D721Med (cell line): ENCODE measurements around the gene TMEM187.
A peak's percentile ranks its signal among the peaks of the same experiment; 100 is the strongest.

Experiments
- DNase-seq: peaks from one replicate; pipeline ENCODE4 v3.0.0; 2011; ENCODE audit warnings: low spot score; ENCODE audit not compliant: insufficient read length
- FAIRE-seq: peaks from 2 replicates; lab custom pipeline; 2011; peaks lifted over from hg19 to GRCh38; lab: Jason Lieb, UNC
- TF ChIP-seq, protein P1 (sequence below): IDR thresholded peaks from 2 replicates; pipeline ENCODE4 v1.5.1; 2012; ENCODE audit warnings: mild to moderate bottlenecking, control low read depth; ENCODE audit not compliant: insufficient read depth; ENCODE audit errors: missing control alignments

Gene TMEM187

DNA sequence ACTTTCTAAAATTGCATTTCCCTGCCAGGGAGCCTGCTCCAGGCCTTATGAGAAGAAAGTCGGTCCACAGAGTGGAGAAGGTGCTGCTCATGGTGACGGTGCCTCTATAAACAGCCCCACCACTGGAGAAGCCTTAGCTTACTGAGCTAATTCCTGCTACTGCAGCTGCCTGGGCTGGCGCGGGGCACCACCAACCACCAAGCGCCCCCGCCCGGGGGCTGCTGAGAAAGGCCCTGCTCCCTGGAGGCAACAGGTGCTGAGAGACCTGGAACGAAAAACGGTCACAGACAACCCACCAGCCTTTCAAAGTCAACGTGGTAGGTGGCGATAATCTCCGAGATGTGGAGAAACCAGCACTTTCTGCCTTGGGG, 3.8 kb upstream of the TMEM187 start:
- FAIRE-seq (no peak), DNase-seq (no peak)
- TF ChIP-seq, protein P1, sequence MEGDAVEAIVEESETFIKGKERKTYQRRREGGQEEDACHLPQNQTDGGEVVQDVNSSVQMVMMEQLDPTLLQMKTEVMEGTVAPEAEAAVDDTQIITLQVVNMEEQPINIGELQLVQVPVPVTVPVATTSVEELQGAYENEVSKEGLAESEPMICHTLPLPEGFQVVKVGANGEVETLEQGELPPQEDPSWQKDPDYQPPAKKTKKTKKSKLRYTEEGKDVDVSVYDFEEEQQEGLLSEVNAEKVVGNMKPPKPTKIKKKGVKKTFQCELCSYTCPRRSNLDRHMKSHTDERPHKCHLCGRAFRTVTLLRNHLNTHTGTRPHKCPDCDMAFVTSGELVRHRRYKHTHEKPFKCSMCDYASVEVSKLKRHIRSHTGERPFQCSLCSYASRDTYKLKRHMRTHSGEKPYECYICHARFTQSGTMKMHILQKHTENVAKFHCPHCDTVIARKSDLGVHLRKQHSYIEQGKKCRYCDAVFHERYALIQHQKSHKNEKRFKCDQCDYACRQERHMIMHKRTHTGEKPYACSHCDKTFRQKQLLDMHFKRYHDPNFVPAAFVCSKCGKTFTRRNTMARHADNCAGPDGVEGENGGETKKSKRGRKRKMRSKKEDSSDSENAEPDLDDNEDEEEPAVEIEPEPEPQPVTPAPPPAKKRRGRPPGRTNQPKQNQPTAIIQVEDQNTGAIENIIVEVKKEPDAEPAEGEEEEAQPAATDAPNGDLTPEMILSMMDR: peak; percentile 10

DNA sequence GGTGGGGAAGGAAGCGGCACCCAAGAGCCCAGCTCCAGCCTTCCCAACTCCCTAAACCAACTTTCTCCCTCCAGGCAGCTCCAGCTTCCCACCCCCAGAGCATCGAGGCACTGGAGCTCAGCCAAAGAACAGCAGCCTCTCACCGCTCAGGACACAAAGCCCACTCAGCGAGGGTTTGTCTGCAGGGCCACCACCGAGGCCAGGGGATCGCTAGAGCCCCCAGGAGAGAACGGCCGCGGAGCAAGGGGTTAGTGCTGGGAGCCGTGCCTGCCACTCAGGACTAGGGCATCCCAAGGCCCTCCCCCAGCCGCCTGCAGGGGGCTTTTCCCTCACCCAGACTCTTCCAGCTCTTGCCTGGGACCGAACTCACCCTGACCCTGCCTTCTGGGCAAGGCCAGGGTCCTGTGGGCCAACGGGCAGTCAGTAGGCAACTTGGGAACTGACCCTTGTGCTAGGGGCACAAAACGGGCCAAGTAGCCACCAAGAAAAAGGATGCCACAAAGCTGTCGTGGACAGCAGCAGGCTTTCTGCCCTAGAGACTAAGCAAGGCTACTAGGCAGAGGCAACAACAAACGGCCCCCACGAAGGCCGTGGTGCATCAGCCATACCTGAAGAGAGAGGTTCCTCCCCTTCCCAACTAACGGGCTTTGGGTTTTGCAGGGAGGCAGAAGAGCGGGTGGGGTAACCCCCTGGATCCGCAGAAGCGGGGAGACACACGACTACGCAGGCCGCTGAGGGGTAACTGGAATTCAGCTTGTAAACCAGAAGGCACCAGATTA, 3.2 kb upstream of the TMEM187 start:
- TF ChIP-seq, protein P1: no peak
- DNase-seq (no peak), FAIRE-seq (no peak)

DNA sequence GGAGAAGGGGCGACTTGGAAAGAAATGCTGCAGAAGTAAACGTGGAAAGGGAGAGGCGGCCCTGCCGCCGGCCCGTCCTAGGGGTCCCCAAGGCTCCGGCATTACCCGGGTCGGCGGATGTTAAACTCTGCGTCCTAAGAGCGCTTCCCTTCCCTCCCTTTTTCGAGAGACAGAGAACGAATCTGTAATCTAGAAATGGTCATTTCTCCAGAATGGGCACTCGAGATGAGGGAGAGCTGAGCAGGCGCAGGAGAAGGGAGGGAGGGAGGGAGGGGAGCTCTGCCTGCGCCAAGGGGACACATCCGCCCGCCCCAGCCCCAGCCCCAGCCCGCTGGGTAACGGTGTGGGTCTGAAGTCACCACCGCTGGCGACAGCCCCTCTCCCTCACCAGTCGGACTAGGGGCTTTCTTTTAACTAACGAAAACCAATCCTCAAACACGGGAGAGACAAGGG, 2.6 kb upstream of the TMEM187 start:
- no peak for DNase-seq
- no peak for FAIRE-seq
- TF ChIP-seq, protein P1: no peak

DNA sequence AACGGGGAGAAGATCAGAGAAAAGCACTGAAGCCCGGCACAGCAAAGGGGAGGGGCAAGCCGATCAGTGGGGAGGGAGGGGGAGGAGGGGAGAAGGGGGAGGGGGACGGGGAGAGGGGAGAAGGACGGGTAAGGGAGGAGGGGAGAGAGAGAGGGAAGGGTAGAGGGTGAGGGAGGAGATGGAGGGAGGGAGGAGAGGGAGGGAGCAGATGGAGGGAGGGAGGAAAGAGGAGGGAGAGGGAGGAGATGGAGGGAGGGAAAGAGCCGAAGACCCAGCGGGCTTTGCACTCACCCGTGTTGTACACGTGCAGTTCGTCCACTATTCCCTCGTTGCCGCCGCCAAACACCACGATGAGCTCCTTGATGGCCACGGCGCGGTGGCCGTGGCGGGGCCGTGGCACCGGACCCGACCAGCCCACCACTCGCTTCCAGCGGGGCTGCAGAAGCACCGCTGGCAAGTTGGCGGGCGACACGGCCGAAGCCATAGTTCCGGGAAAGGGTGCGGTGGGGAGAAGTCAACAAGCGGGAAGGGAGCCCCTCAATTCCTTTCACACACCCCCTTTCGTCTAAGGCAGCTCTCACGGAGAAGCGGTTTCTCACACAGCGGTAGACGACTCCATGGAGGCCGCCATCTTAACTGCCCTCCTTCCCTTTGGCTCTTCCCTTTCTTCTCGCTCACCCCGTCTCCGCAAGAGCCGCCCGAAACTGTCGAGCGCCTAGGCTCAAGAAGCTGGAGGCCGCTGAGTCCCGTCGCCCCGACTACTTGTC, 2.0 kb upstream of the TMEM187 start:
- no peak for DNase-seq
- TF ChIP-seq, protein P1: no peak
- FAIRE-seq: no peak

DNA sequence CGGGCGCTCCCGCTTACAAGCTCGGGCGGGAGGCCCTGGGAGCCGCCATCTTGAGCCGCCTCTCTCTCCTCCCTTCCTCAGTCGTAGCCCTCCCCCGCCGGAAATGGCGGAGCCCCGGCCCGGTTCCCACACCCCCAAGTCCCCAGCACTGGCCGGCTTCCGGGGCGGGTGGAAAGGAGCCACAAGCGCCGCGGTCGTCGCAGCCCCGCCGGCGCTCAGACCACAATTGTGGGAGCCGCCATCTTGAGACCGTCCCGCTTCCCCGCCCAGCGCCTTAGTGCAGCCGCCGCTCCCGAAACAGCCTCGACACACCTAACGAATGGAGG, 1.5 kb upstream of the TMEM187 start:
- DNase-seq (no peak), FAIRE-seq (no peak)
- TF ChIP-seq, protein P1: no peak

DNA sequence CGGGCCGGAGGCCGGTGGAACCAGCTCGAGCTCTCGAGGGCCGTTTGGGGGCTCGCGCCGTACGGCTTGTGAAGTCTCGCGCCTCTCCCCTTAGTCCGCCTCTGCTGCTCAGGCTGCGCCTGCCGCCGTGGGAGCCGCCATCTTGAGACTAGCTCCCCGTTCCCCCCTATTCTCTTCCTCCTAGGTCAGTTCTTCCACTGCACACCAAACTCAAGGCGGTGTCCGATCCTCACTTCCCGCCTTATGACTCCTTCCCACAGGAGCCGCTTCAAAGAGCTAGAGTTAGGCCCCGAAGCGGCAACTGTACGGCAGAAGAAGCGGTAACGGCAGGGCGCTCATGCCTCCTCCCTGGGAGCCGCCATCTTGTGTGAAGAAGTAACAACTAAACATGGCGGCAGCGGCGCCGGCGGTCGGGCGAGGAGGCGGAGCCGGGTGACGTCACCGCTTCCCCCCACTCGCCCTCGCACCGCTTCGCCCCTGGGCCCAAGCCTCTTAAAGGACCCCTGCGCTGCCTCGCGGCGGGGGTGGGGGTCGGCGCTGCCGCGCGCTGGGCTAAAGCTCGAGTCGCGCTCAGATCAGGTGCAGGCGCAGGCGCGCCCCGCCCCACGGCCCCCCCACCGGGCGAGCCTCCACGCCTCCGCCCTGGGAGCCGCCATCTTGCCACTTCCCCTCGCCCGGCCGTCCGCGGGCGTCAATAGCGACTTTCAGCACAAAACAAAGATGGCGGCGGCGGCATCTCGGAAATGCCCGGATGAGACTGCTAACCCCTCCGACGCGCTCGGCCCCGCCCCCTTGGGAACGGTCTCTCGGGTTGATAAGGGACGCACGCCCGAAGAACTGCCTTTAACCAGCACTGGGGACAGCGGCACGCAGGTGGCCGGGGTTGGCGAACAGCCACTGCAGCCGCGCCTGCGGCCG, 845 bp upstream of the TMEM187 start, which contains the start of gene HCFC1:
TSS of gene HCFC1 (minus strand) at position 369 of the 918 bp plus-strand sequence. CDS start 978 bp downstream, outside the sequence.
- TF ChIP-seq, protein P1: no peak
- FAIRE-seq (no peak), DNase-seq (no peak)
